WTC11 (cell line): ENCODE measurements around the gene APOL1. TPM values are rescaled to one million over a fixed set of nuclear protein-coding genes. Genes with fewer than 3 reads are reported as not detected.
"Not testable (repeated sequence)": the region's sequence is repeated elsewhere in the genome, so short reads cannot be mapped to it uniquely, and the experiment has no call there.

Experiments
- ATAC-seq: fragments of 200-7000 bp; cut with Tn5 transposase; 2 replicates; pipeline ENCODE4 v1.10.0; 2021; ENCODE audit warnings: mild to moderate bottlenecking, moderate library complexity
- CTCF ChIA-PET: fragments of 300-600 bp; sonication (Branson Sonifier 250); formaldehyde crosslinking; loops from one replicate; lab custom pipeline; 2021; ENCODE audit warnings: antibody characterized with exemption; lab: Charles Lee
- POLR2A ChIA-PET: fragments of 350-600 bp; sonication (Branson Sonifier 250); formaldehyde crosslinking; loops from one replicate; lab custom pipeline; 2021; ENCODE audit warnings: antibody characterized with exemption; lab: Charles Lee
- DNase-seq: peaks from one replicate; pipeline ENCODE4 v3.0.0; 2021; ENCODE audit warnings: low spot score
- H3K27ac Mint-ChIP-seq: 2 replicates; pipeline ENCODE4 v1.8.0; 2021; ENCODE audit warnings: mixed read lengths
- H3K27me3 Mint-ChIP-seq: 2 replicates; pipeline ENCODE4 v1.8.0; 2021; ENCODE audit warnings: low read depth, mild to moderate bottlenecking, moderate library complexity, mixed read lengths
- H3K36me3 Mint-ChIP-seq: 2 replicates; pipeline ENCODE4 v1.8.0; 2021; ENCODE audit warnings: mixed read lengths
- H3K4me1 Mint-ChIP-seq: 2 replicates; pipeline ENCODE4 v1.8.0; 2022; ENCODE audit warnings: mixed read lengths
- H3K4me3 Mint-ChIP-seq: 2 replicates; pipeline ENCODE4 v1.8.0; 2021; ENCODE audit warnings: mild to moderate bottlenecking, moderate library complexity, mixed read lengths
- H3K9me3 Mint-ChIP-seq: 2 replicates; pipeline ENCODE4 v1.8.0; 2021; ENCODE audit warnings: mixed read lengths
- FOXJ3 ChIP-seq: sonication (generic); formaldehyde crosslinking; IDR thresholded peaks from 2 replicates; pipeline ENCODE4 v1.9.0; 2021; ENCODE audit warnings: missing genetic modification reagents, mild to moderate bottlenecking, borderline replicate concordance
- GABPB1 ChIP-seq: sonication (generic); formaldehyde crosslinking; IDR thresholded peaks from 2 replicates; pipeline ENCODE4 v1.8.1; 2023; ENCODE audit warnings: mild to moderate bottlenecking, missing genetic modification reagents
- GTF2I ChIP-seq: fragments of 250-450 bp; sonication (Bioruptor Pico); conservative IDR thresholded peaks from 2 replicates; pipeline ENCODE4 v1.4.0; 2021; ENCODE audit warnings: mild to moderate bottlenecking
- NFATC4 ChIP-seq: fragments of 250-450 bp; sonication (Bioruptor Pico); IDR thresholded peaks from 2 replicates; pipeline ENCODE4 v1.9.0; 2021; ENCODE audit warnings: mild to moderate bottlenecking
- NFYB ChIP-seq: sonication (generic); formaldehyde crosslinking; conservative IDR thresholded peaks from 2 replicates; pipeline ENCODE4 v1.8.0; 2022; ENCODE audit warnings: low read depth, missing genetic modification reagents
- OVOL2 ChIP-seq: fragments of 250-450 bp; sonication (Bioruptor Pico); IDR thresholded peaks from 2 replicates; pipeline ENCODE4 v1.9.0; 2021; ENCODE audit warnings: mild to moderate bottlenecking, borderline replicate concordance
- SMAD3 ChIP-seq: sonication (generic); formaldehyde crosslinking; IDR thresholded peaks from 2 replicates; pipeline ENCODE4 v1.8.0; 2022; ENCODE audit warnings: missing genetic modification reagents, mild to moderate bottlenecking, borderline replicate concordance
- ZNF121 ChIP-seq: sonication (generic); formaldehyde crosslinking; IDR thresholded peaks from 2 replicates; pipeline ENCODE4 v1.8.0; 2023; ENCODE audit warnings: missing genetic modification reagents
- ZNF138 ChIP-seq: sonication (generic); formaldehyde crosslinking; conservative IDR thresholded peaks from 2 replicates; pipeline ENCODE4 v1.8.1; 2022; ENCODE audit warnings: mild to moderate bottlenecking, moderate library complexity, missing genetic modification reagents
- ZNF263 ChIP-seq: sonication (generic); formaldehyde crosslinking; IDR thresholded peaks from 2 replicates; pipeline ENCODE4 v1.8.1; 2022; ENCODE audit warnings: low read depth, mild to moderate bottlenecking, moderate library complexity, missing genetic modification reagents
- ZNF396 ChIP-seq: fragments of 250-450 bp; sonication (Bioruptor Pico); IDR thresholded peaks from 2 replicates; pipeline ENCODE4 v1.8.0; 2021; ENCODE audit warnings: mild to moderate bottlenecking, moderate library complexity, borderline replicate concordance
- total RNA-seq: library from RNA; stranded (reverse); gene quantifications from 3 replicates; pipeline ENCODE4 v1.2.3, GENCODE V29; 2021
- TF ChIP-seq, protein P1 (sequence below): sonication (generic); formaldehyde crosslinking; IDR thresholded peaks from 2 replicates; pipeline ENCODE4 v1.8.1; 2023; ENCODE audit warnings: mild to moderate bottlenecking, missing genetic modification reagents, borderline replicate concordance
- TF ChIP-seq, protein P2 (sequence below): sonication (generic); formaldehyde crosslinking; IDR thresholded peaks from 2 replicates; pipeline ENCODE4 v1.8.0; 2022; ENCODE audit warnings: mild to moderate bottlenecking, missing genetic modification reagents
- TF ChIP-seq, protein P3 (sequence below): sonication (generic); formaldehyde crosslinking; IDR thresholded peaks from 2 replicates; pipeline ENCODE4 v1.8.1; 2023; ENCODE audit warnings: mild to moderate bottlenecking, missing genetic modification reagents, moderate library complexity
- TF ChIP-seq, protein P4 (sequence below): sonication (generic); formaldehyde crosslinking; IDR thresholded peaks from 2 replicates; pipeline ENCODE4 v1.8.1; 2022; ENCODE audit warnings: missing genetic modification reagents, borderline replicate concordance
- TF ChIP-seq, protein P5 (sequence below): sonication (generic); formaldehyde crosslinking; IDR thresholded peaks from 2 replicates; pipeline ENCODE4 v1.8.1; 2023; ENCODE audit warnings: mild to moderate bottlenecking, missing genetic modification reagents
- TF ChIP-seq, protein P6 (sequence below): sonication (generic); formaldehyde crosslinking; IDR thresholded peaks from 2 replicates; pipeline ENCODE4 v1.8.1; 2022; ENCODE audit warnings: mild to moderate bottlenecking, moderate library complexity, missing genetic modification reagents

APOL1 gene
- total RNA-seq, 1 experiment from 2014 or later = 0.35 TPM

DNA sequence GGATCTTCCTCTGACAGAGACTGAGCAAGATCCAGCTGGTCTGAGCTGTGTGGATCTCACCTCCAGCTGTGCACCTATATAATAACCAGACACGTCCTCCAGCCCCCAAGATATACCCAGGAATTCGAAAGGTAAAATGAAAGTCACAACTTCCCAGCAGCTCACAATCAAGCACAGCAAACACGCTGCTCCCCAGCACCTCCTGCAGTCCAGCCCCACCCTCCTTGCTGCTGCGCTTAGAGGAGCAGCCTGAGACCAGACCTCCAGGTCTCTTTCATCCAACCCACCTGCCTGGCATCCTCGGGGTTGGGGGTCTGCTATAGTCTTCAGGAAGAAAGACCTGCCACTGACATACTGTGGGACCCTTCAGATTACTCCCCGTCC lies 48.3 kb upstream of the APOL1 start:
- no peak for DNase-seq
- Mint-ChIP-seq H3K27me3 (peaks cover 12% of the 10 kb centered on the region), H3K4me1 (peaks cover 23% of the 10 kb centered on the region), H3K9me3 (peaks cover 15% of the 10 kb centered on the region), H3K4me3 (no peak overlapping the region), H3K27ac (no peak overlapping the region), H3K36me3 (peaks cover 10% of the 10 kb centered on the region)
- ChIA-PET CTCF (interaction anchor here (0.9 to 1.9 kb wide), 10 partner anchors 10 to 282 kb away, joined by 3 to 8 read pairs (median 4); partner anchors contain the start of gene APOL2), POLR2A (no interaction called here)
- no peak for TF ChIP-seq GABPB1 (CRISPR knock-in tag)
- no peak for TF ChIP-seq NFATC4 (CRISPR knock-in tag)
- TF ChIP-seq ZNF138 (CRISPR knock-in tag) = no peak
- TF ChIP-seq ZNF263 (CRISPR knock-in tag) = no peak
- no peak for TF ChIP-seq ZNF121 (CRISPR knock-in tag)
- TF ChIP-seq, protein P1, sequence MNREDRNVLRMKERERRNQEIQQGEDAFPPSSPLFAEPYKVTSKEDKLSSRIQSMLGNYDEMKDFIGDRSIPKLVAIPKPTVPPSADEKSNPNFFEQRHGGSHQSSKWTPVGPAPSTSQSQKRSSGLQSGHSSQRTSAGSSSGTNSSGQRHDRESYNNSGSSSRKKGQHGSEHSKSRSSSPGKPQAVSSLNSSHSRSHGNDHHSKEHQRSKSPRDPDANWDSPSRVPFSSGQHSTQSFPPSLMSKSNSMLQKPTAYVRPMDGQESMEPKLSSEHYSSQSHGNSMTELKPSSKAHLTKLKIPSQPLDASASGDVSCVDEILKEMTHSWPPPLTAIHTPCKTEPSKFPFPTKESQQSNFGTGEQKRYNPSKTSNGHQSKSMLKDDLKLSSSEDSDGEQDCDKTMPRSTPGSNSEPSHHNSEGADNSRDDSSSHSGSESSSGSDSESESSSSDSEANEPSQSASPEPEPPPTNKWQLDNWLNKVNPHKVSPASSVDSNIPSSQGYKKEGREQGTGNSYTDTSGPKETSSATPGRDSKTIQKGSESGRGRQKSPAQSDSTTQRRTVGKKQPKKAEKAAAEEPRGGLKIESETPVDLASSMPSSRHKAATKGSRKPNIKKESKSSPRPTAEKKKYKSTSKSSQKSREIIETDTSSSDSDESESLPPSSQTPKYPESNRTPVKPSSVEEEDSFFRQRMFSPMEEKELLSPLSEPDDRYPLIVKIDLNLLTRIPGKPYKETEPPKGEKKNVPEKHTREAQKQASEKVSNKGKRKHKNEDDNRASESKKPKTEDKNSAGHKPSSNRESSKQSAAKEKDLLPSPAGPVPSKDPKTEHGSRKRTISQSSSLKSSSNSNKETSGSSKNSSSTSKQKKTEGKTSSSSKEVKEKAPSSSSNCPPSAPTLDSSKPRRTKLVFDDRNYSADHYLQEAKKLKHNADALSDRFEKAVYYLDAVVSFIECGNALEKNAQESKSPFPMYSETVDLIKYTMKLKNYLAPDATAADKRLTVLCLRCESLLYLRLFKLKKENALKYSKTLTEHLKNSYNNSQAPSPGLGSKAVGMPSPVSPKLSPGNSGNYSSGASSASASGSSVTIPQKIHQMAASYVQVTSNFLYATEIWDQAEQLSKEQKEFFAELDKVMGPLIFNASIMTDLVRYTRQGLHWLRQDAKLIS (CRISPR knock-in tag) = no peak
- TF ChIP-seq, protein P2, sequence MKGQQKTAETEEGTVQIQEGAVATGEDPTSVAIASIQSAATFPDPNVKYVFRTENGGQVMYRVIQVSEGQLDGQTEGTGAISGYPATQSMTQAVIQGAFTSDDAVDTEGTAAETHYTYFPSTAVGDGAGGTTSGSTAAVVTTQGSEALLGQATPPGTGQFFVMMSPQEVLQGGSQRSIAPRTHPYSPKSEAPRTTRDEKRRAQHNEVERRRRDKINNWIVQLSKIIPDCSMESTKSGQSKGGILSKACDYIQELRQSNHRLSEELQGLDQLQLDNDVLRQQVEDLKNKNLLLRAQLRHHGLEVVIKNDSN (CRISPR knock-in tag) = no peak
- TF ChIP-seq, protein P3, sequence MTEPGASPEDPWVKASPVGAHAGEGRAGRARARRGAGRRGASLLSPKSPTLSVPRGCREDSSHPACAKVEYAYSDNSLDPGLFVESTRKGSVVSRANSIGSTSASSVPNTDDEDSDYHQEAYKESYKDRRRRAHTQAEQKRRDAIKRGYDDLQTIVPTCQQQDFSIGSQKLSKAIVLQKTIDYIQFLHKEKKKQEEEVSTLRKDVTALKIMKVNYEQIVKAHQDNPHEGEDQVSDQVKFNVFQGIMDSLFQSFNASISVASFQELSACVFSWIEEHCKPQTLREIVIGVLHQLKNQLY (CRISPR knock-in tag) = no peak
- no peak for TF ChIP-seq ZNF396
- no peak for TF ChIP-seq GTF2I
- TF ChIP-seq, protein P4, sequence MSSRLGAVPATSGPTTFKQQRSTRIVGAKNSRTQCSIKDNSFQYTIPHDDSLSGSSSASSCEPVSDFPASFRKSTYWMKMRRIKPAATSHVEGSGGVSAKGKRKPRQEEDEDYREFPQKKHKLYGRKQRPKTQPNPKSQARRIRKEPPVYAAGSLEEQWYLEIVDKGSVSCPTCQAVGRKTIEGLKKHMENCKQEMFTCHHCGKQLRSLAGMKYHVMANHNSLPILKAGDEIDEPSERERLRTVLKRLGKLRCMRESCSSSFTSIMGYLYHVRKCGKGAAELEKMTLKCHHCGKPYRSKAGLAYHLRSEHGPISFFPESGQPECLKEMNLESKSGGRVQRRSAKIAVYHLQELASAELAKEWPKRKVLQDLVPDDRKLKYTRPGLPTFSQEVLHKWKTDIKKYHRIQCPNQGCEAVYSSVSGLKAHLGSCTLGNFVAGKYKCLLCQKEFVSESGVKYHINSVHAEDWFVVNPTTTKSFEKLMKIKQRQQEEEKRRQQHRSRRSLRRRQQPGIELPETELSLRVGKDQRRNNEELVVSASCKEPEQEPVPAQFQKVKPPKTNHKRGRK (CRISPR knock-in tag) = no peak
- ATAC-seq = peak; percentile 77

DNA sequence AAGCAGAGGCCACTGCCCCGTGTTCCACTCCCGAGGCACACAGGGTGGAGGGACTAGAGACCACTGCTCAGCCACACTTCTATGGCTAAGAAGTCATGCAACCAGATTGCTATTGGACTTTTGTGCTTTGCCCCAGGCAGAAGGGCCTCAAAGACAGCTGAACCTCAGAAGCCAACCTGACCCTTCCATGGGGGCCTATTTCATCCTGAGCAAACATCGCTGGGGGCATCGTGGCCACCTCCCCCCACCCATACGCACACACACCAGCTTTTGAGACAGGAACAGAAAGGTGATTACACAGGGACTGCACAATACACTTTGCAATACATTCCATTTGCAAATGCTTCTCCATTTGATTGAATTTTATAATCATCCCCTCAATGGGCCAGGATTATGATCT lies 47.4 kb upstream of the APOL1 start:
- H3K27ac Mint-ChIP-seq, POLR2A ChIA-PET, DNase-seq, H3K4me3 Mint-ChIP-seq, ATAC-seq: not testable (repeated sequence)
- Mint-ChIP-seq H3K4me1 (peaks cover 23% of the 10 kb centered on the region), H3K36me3 (peaks cover 15% of the 10 kb centered on the region), H3K9me3 (peaks cover 24% of the 10 kb centered on the region), H3K27me3 (peaks cover 20% of the 10 kb centered on the region)
- CTCF ChIA-PET = interaction anchor here (1.9 kb wide), 1 partner anchor 33 kb away, joined by 8 read pairs; the partner anchor contains the start of gene APOL2

DNA sequence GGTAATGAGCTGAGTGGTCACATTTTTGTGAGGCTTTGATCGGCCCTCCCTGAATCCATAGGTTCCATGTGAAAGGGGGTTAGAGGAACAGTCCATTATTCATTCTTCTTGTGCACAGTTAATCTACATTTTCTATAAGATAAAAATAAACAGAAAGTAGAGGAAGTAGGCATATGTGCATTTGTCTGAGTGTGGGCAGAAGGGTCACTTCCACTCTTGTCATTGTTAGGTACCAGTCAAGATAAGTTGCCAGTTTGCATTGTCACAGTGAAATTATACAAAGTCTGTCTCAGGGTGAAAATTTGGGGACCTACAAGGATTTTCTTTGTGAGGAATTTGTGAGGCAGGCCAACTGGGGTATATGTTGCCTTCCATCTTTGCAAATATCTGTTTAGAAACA lies 46.7 kb upstream of the APOL1 start:
- ChIA-PET CTCF (no interaction called here), POLR2A (no interaction called here)
- peaks cover 23% of the 10 kb centered on the region for H3K4me1 Mint-ChIP-seq
- peaks cover 21% of the 10 kb centered on the region for H3K27me3 Mint-ChIP-seq
- no peak for ATAC-seq
- no peak for DNase-seq
- peaks cover 31% of the 10 kb centered on the region for H3K9me3 Mint-ChIP-seq
- H3K4me3 Mint-ChIP-seq = no peak overlapping the region
- H3K36me3 Mint-ChIP-seq = peaks cover 19% of the 10 kb centered on the region
- no peak overlapping the region for H3K27ac Mint-ChIP-seq
- TF ChIP-seq SMAD3 (CRISPR knock-in tag) (no peak), GABPB1 (CRISPR knock-in tag) (no peak), OVOL2 (CRISPR knock-in tag) (no peak), FOXJ3 (CRISPR knock-in tag) (no peak), NFYB (no peak)
- TF ChIP-seq, protein P3 (CRISPR knock-in tag) = no peak
- TF ChIP-seq, protein P5, sequence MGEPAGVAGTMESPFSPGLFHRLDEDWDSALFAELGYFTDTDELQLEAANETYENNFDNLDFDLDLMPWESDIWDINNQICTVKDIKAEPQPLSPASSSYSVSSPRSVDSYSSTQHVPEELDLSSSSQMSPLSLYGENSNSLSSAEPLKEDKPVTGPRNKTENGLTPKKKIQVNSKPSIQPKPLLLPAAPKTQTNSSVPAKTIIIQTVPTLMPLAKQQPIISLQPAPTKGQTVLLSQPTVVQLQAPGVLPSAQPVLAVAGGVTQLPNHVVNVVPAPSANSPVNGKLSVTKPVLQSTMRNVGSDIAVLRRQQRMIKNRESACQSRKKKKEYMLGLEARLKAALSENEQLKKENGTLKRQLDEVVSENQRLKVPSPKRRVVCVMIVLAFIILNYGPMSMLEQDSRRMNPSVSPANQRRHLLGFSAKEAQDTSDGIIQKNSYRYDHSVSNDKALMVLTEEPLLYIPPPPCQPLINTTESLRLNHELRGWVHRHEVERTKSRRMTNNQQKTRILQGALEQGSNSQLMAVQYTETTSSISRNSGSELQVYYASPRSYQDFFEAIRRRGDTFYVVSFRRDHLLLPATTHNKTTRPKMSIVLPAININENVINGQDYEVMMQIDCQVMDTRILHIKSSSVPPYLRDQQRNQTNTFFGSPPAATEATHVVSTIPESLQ (CRISPR knock-in tag) = no peak
- TF ChIP-seq, protein P6, sequence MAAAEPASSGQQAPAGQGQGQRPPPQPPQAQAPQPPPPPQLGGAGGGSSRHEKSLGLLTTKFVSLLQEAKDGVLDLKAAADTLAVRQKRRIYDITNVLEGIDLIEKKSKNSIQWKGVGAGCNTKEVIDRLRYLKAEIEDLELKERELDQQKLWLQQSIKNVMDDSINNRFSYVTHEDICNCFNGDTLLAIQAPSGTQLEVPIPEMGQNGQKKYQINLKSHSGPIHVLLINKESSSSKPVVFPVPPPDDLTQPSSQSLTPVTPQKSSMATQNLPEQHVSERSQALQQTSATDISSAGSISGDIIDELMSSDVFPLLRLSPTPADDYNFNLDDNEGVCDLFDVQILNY (CRISPR knock-in tag) = no peak
